ENCODE measurements around the gene ZNF333. TPM values are rescaled to one million over a fixed set of nuclear protein-coding genes. Genes with fewer than 3 reads are reported as not detected.

Gene ZNF333
- polyA plus RNA-seq, 1 of the 3 experiments (the other 2 are of a cell fraction), result 15.2 TPM

DNA sequence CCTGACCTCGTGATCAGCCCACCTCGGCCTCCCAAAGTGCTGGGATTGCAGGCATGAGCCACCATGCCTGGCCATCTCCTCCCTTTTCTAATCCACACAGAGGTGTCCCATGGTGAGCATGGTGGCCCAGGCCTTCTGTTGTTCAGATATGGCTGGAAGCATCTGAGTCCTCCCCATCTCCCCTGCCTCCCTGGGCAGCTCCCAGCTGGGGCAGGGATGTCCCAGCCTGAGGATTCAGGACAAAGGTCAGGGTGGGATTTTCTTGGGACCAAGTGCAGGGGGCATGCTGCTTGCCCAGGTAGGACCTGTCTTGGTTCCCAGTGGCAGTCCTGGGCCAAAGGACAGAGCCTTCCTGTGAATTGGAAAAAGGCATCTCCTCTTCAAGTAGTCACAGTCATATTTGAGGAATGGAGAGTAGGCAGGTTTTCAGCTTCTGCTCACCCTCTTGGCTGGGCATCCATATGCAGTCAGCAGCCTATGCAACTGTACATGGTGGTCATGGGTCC, 77.7 kb downstream of the ZNF333 start:
- H3K36me3 ChIP-seq (replicated peaks in 1 of 2; ENCODE audit: control insufficient read depth in 1 of 2, insufficient read depth in 2 of 2, low read length in 1 of 2), result no peaks in the 10 kb centered on the region
- no peaks in the 10 kb centered on the region for H3K4me1 ChIP-seq (ENCODE audit: control insufficient read depth in 1 of 2, insufficient read depth in 2 of 2, low read depth in 1 of 2, low read length in 1 of 2)
- H3K9ac ChIP-seq, result no peak overlapping the region
- H3K27me3 ChIP-seq (ENCODE audit: insufficient read depth), result peaks cover 21% of the 10 kb centered on the region; the same call in 1 of the 2 replicates
- no peak overlapping the region for H3K27ac ChIP-seq (ENCODE audit: low read depth in 2 of 2, low read length in 1 of 2)
- no peaks in the 10 kb centered on the region for H3K9me3 ChIP-seq
- WGBS (ENCODE audit: low lambda C conversion rate), result 6% methylated on average over 2 of the region's 2 CpGs
- no peaks in the 10 kb centered on the region for H3K9me2 ChIP-seq
- H2AFZ ChIP-seq (ENCODE audit: low read depth), result no peak overlapping the region
- no peaks in the 10 kb centered on the region for H3K79me2 ChIP-seq (ENCODE audit: insufficient read depth)
- POLR2A ChIA-PET, result no interaction called here
- no peaks in the 10 kb centered on the region for H4K20me1 ChIP-seq (ENCODE audit: insufficient read depth)
- no peaks in the 10 kb centered on the region for H3F3A ChIP-seq (replicated peaks; ENCODE audit: insufficient read depth)
- H3K4me2 ChIP-seq, result no peak overlapping the region
- TF ChIP-seq, protein P1, sequence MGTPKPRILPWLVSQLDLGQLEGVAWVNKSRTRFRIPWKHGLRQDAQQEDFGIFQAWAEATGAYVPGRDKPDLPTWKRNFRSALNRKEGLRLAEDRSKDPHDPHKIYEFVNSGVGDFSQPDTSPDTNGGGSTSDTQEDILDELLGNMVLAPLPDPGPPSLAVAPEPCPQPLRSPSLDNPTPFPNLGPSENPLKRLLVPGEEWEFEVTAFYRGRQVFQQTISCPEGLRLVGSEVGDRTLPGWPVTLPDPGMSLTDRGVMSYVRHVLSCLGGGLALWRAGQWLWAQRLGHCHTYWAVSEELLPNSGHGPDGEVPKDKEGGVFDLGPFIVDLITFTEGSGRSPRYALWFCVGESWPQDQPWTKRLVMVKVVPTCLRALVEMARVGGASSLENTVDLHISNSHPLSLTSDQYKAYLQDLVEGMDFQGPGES (IDR thresholded peaks at IDR 0.05; ENCODE audit: low read depth, low read length), result no peak
- no peak for TF ChIP-seq CHD2 (IDR thresholded peaks at IDR 0.05; ENCODE audit: low read length, partially characterized antibody)
- TF ChIP-seq POLR2AphosphoS5 (IDR thresholded peaks at IDR 0.05; ENCODE audit: low read depth, low read length), result no peak
- TF ChIP-seq FOXM1 (IDR thresholded peaks at IDR 0.05; ENCODE audit: low read depth), result no peak
- TF ChIP-seq, protein P2, sequence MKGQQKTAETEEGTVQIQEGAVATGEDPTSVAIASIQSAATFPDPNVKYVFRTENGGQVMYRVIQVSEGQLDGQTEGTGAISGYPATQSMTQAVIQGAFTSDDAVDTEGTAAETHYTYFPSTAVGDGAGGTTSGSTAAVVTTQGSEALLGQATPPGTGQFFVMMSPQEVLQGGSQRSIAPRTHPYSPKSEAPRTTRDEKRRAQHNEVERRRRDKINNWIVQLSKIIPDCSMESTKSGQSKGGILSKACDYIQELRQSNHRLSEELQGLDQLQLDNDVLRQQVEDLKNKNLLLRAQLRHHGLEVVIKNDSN (IDR thresholded peaks at IDR 0.05; ENCODE audit: borderline replicate concordance, low read depth), result no peak
- TF ChIP-seq RAD21 (IDR thresholded peaks at IDR 0.05; ENCODE audit: low read length), result no peak
- TF ChIP-seq SMC3 (IDR thresholded peaks at IDR 0.05; ENCODE audit: low read depth, low read length), result no peak
- TF ChIP-seq GABPA (IDR thresholded peaks at IDR 0.05; ENCODE audit: low read depth), result no peak
- TF ChIP-seq, protein P3, sequence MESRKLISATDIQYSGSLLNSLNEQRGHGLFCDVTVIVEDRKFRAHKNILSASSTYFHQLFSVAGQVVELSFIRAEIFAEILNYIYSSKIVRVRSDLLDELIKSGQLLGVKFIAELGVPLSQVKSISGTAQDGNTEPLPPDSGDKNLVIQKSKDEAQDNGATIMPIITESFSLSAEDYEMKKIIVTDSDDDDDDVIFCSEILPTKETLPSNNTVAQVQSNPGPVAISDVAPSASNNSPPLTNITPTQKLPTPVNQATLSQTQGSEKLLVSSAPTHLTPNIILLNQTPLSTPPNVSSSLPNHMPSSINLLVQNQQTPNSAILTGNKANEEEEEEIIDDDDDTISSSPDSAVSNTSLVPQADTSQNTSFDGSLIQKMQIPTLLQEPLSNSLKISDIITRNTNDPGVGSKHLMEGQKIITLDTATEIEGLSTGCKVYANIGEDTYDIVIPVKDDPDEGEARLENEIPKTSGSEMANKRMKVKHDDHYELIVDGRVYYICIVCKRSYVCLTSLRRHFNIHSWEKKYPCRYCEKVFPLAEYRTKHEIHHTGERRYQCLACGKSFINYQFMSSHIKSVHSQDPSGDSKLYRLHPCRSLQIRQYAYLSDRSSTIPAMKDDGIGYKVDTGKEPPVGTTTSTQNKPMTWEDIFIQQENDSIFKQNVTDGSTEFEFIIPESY (IDR thresholded peaks at IDR 0.05; ENCODE audit: borderline replicate concordance, low read depth), result no peak
- no peak for TF ChIP-seq RXRA (IDR thresholded peaks at IDR 0.05; ENCODE audit: borderline replicate concordance, low read depth)
- no peak for TF ChIP-seq TEAD4 (IDR thresholded peaks at IDR 0.05; ENCODE audit: borderline replicate concordance, insufficient read depth)
- TF ChIP-seq, protein P4, sequence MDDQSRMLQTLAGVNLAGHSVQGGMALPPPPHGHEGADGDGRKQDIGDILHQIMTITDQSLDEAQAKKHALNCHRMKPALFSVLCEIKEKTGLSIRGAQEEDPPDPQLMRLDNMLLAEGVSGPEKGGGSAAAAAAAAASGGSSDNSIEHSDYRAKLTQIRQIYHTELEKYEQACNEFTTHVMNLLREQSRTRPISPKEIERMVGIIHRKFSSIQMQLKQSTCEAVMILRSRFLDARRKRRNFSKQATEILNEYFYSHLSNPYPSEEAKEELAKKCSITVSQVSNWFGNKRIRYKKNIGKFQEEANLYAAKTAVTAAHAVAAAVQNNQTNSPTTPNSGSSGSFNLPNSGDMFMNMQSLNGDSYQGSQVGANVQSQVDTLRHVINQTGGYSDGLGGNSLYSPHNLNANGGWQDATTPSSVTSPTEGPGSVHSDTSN (IDR thresholded peaks at IDR 0.05), result no peak
- TF ChIP-seq NRF1 (IDR thresholded peaks at IDR 0.05; ENCODE audit: low read depth, low read length), result no peak
- no peak for TF ChIP-seq FOXJ3 (CRISPR knock-in tag; IDR thresholded peaks at IDR 0.05)
- CTCF ChIA-PET, result no interaction called here
- no peak for DNase-seq
- no peak overlapping the region for H3K4me3 ChIP-seq (ENCODE audit: low read depth in 2 of 2, low read length in 1 of 2)
